AG10803 (cell line): ENCODE measurements around the gene LRRC75B.
"Not testable (repeated sequence)": the region's sequence is repeated elsewhere in the genome, so short reads cannot be mapped to it uniquely, and the experiment has no call there.

ENCODE experiments used
- DNase-seq: peaks from one replicate; pipeline ENCODE4 v3.0.0; 2010; ENCODE audit warnings: low read depth
- H3K4me3 ChIP-seq: 2 replicates; pipeline ENCODE4 v1.5.1; 2011; ENCODE audit warnings: mild to moderate bottlenecking, low read length, control low read depth
- CTCF ChIP-seq: conservative IDR thresholded peaks from 2 replicates; pipeline ENCODE4 v1.5.1; 2011; ENCODE audit warnings: mild to moderate bottlenecking, low read length, control low read depth, inconsistent platforms

The LRRC75B gene

GRCh38 chr22:24607429-24607983, 14.6 kb upstream of the LRRC75B start:
- H3K4me3 ChIP-seq, DNase-seq: not testable (repeated sequence)

- H3K4me3 ChIP-seq, DNase-seq: not testable (repeated sequence)
These were observed 13.5 kb upstream of the LRRC75B start for GRCh38 chr22:24606340-24606739.

GRCh38 chr22:24603770-24604629, 11.1 kb upstream of the LRRC75B start:
- H3K4me3 ChIP-seq, DNase-seq: not testable (repeated sequence)

- not testable (repeated sequence) for DNase-seq, H3K4me3 ChIP-seq
These were observed 10.2 kb upstream of the LRRC75B start, which contains the start of gene GGT1 for GRCh38 chr22:24602847-24603769. Gene GGT1 (plus strand): TSS chr22:24603193. CDS start chr22:24611082, 7,889 bp downstream.

GRCh38 chr22:24602105-24602749, 9.4 kb upstream of the LRRC75B start:
- not testable (repeated sequence) for H3K4me3 ChIP-seq, DNase-seq

GRCh38 chr22:24601217-24602104, 8.6 kb upstream of the LRRC75B start:
- no peak overlapping the region for H3K4me3 ChIP-seq
- TF ChIP-seq CTCF, result no peak
- DNase-seq, result no peak

GRCh38 chr22:24599958-24600715, 7.3 kb upstream of the LRRC75B start:
- DNase-seq, H3K4me3 ChIP-seq: not testable (repeated sequence)

GRCh38 chr22:24599514-24599913, 6.6 kb upstream of the LRRC75B start:
- DNase-seq, result no peak
- TF ChIP-seq CTCF, result no peak
- H3K4me3 ChIP-seq, result no peak overlapping the region

GRCh38 chr22:24597076-24597475, 4.2 kb upstream of the LRRC75B start:
- H3K4me3 ChIP-seq, DNase-seq: not testable (repeated sequence)

GRCh38 chr22:24595863-24596262, 3.0 kb upstream of the LRRC75B start:
- H3K4me3 ChIP-seq, result no peak overlapping the region
- no peak for TF ChIP-seq CTCF
- DNase-seq, result no peak
